WTC11 (cell line): Measurements from ENCODE around the gene MYH11. TPM values are rescaled to one million over a fixed set of nuclear protein-coding genes. Genes with fewer than 3 reads are reported as not detected.

Experiments used
- ATAC-seq: fragments of 200-7000 bp; cut with Tn5 transposase; 2 replicates; pipeline ENCODE4 v1.10.0; 2021; ENCODE audit warnings: mild to moderate bottlenecking, moderate library complexity
- CTCF ChIA-PET: fragments of 300-600 bp; sonication (Branson Sonifier 250); formaldehyde crosslinking; loops from one replicate; lab custom pipeline; 2021; ENCODE audit warnings: antibody characterized with exemption; lab: Charles Lee
- POLR2A ChIA-PET: fragments of 350-600 bp; sonication (Branson Sonifier 250); formaldehyde crosslinking; loops from one replicate; lab custom pipeline; 2021; ENCODE audit warnings: antibody characterized with exemption; lab: Charles Lee
- DNase-seq: peaks from one replicate; pipeline ENCODE4 v3.0.0; 2021; ENCODE audit warnings: low spot score
- H3K27ac Mint-ChIP-seq: 2 replicates; pipeline ENCODE4 v1.8.0; 2021; ENCODE audit warnings: mixed read lengths
- H3K27me3 Mint-ChIP-seq: 2 replicates; pipeline ENCODE4 v1.8.0; 2021; ENCODE audit warnings: low read depth, mild to moderate bottlenecking, moderate library complexity, mixed read lengths
- H3K36me3 Mint-ChIP-seq: 2 replicates; pipeline ENCODE4 v1.8.0; 2021; ENCODE audit warnings: mixed read lengths
- H3K4me1 Mint-ChIP-seq: 2 replicates; pipeline ENCODE4 v1.8.0; 2022; ENCODE audit warnings: mixed read lengths
- H3K4me3 Mint-ChIP-seq: 2 replicates; pipeline ENCODE4 v1.8.0; 2021; ENCODE audit warnings: mild to moderate bottlenecking, moderate library complexity, mixed read lengths
- H3K9me3 Mint-ChIP-seq: 2 replicates; pipeline ENCODE4 v1.8.0; 2021; ENCODE audit warnings: mixed read lengths
- CBFB ChIP-seq: sonication (generic); formaldehyde crosslinking; IDR thresholded peaks from 2 replicates; pipeline ENCODE4 v1.8.1; 2022; ENCODE audit warnings: mild to moderate bottlenecking, low read depth, missing genetic modification reagents
- EMX1 ChIP-seq: fragments of 250-450 bp; sonication (Bioruptor Pico); IDR thresholded peaks from 2 replicates; pipeline ENCODE4 v1.8.0; 2021; ENCODE audit warnings: mild to moderate bottlenecking
- ERG ChIP-seq: fragments of 250-450 bp; sonication (Bioruptor Pico); IDR thresholded peaks from 2 replicates; pipeline ENCODE4 v1.8.0; 2021; ENCODE audit warnings: mild to moderate bottlenecking
- ESRRA ChIP-seq: sonication (generic); formaldehyde crosslinking; IDR thresholded peaks from 2 replicates; pipeline ENCODE4 v1.8.1; 2022; ENCODE audit warnings: mild to moderate bottlenecking, missing genetic modification reagents, borderline replicate concordance
- FOXK1 ChIP-seq: sonication (generic); formaldehyde crosslinking; IDR thresholded peaks from 2 replicates; pipeline ENCODE4 v1.8.0; 2022; ENCODE audit warnings: mild to moderate bottlenecking, moderate library complexity, missing genetic modification reagents
- HMGXB4 ChIP-seq: sonication (generic); formaldehyde crosslinking; IDR thresholded peaks from 2 replicates; pipeline ENCODE4 v1.8.1; 2023; ENCODE audit warnings: mild to moderate bottlenecking, moderate library complexity, missing genetic modification reagents
- JAZF1 ChIP-seq: fragments of 250-450 bp; sonication (Bioruptor Pico); IDR thresholded peaks from 2 replicates; pipeline ENCODE4 v1.9.0; 2021; ENCODE audit warnings: moderate library complexity, mild to moderate bottlenecking, inconsistent platforms
- JUN ChIP-seq: sonication (generic); formaldehyde crosslinking; IDR thresholded peaks from 2 replicates; pipeline ENCODE4 v1.8.0; 2023; ENCODE audit warnings: mild to moderate bottlenecking, missing genetic modification reagents
- KAT7 ChIP-seq: sonication (generic); formaldehyde crosslinking; IDR thresholded peaks from 2 replicates; pipeline ENCODE4 v1.8.1; 2023; ENCODE audit warnings: missing genetic modification reagents, mild to moderate bottlenecking, borderline replicate concordance
- MYBL2 ChIP-seq: sonication (generic); formaldehyde crosslinking; IDR thresholded peaks from 2 replicates; pipeline ENCODE4 v1.8.1; 2023; ENCODE audit warnings: mild to moderate bottlenecking, moderate library complexity, missing genetic modification reagents
- NFE2L1 ChIP-seq: sonication (generic); formaldehyde crosslinking; IDR thresholded peaks from 2 replicates; pipeline ENCODE4 v1.8.1; 2023; ENCODE audit warnings: missing genetic modification reagents
- NFYB ChIP-seq: sonication (generic); formaldehyde crosslinking; conservative IDR thresholded peaks from 2 replicates; pipeline ENCODE4 v1.8.0; 2022; ENCODE audit warnings: low read depth, missing genetic modification reagents
- PRDM15 ChIP-seq: sonication (generic); formaldehyde crosslinking; IDR thresholded peaks from 2 replicates; pipeline ENCODE4 v1.8.0; 2022; ENCODE audit warnings: missing genetic modification reagents
- PREB ChIP-seq: sonication (generic); formaldehyde crosslinking; IDR thresholded peaks from 2 replicates; pipeline ENCODE4 v1.8.1; 2022; ENCODE audit warnings: mild to moderate bottlenecking, missing genetic modification reagents, moderate library complexity, borderline replicate concordance
- TEAD4 ChIP-seq: sonication (generic); formaldehyde crosslinking; IDR thresholded peaks from 2 replicates; pipeline ENCODE4 v1.8.0; 2022; ENCODE audit warnings: mild to moderate bottlenecking, missing genetic modification reagents
- ZBTB43 ChIP-seq: sonication (generic); formaldehyde crosslinking; IDR thresholded peaks from 2 replicates; pipeline ENCODE4 v1.8.1; 2023; ENCODE audit warnings: mild to moderate bottlenecking, missing genetic modification reagents
- ZNF425 ChIP-seq: fragments of 250-450 bp; sonication (Bioruptor Pico); conservative IDR thresholded peaks from 2 replicates; pipeline ENCODE4 v1.9.0; 2021; ENCODE audit warnings: mild to moderate bottlenecking
- ZSCAN18 ChIP-seq: fragments of 250-450 bp; sonication (Bioruptor Pico); IDR thresholded peaks from 2 replicates; pipeline ENCODE4 v2.1.2; 2022; ENCODE audit warnings: mild to moderate bottlenecking, moderate library complexity
- total RNA-seq: library from RNA; stranded (reverse); gene quantifications from 3 replicates; pipeline ENCODE4 v1.2.3, GENCODE V29; 2021

Gene MYH11
- total RNA-seq, 1 experiment from 2014 or later = 0.74 TPM

GRCh38 chr16:15837761-15838160, 19.1 kb downstream of the MYH11 start:
- H3K36me3 Mint-ChIP-seq = no peaks in the 10 kb centered on the region
- no peak overlapping the region for H3K4me3 Mint-ChIP-seq
- H3K27me3 Mint-ChIP-seq = no peaks in the 10 kb centered on the region
- TF ChIP-seq NFE2L1 (CRISPR knock-in tag) = no peak
- TF ChIP-seq JAZF1 (CRISPR knock-in tag) = no peak
- TF ChIP-seq ZSCAN18 (CRISPR knock-in tag) = no peak
- no peak for TF ChIP-seq KAT7 (CRISPR knock-in tag)
- TF ChIP-seq CBFB = no peak
- TF ChIP-seq NFYB (CRISPR knock-in tag) = no peak
- no peak for TF ChIP-seq TEAD4
- TF ChIP-seq ERG = no peak
- no peak for TF ChIP-seq ESRRA (CRISPR knock-in tag)
- no peak for TF ChIP-seq FOXK1 (CRISPR knock-in tag)
- no peak for TF ChIP-seq HMGXB4 (CRISPR knock-in tag)
- TF ChIP-seq EMX1 = no peak
- TF ChIP-seq ZBTB43 (CRISPR knock-in tag) = no peak
- TF ChIP-seq PRDM15 = no peak
- TF ChIP-seq MYBL2 (CRISPR knock-in tag) = no peak
- TF ChIP-seq, all 79 proteins: peak for 0
- Mint-ChIP-seq H3K9me3 (no peaks in the 10 kb centered on the region), H3K27ac (peak overlapping the region; percentile 36; the same call in 1 of the 2 replicates), H3K4me1 (no peaks in the 10 kb centered on the region)
- ChIA-PET POLR2A (no interaction called here), CTCF (no interaction called here)
- no peak for ATAC-seq
- no peak for DNase-seq

- H3K36me3 Mint-ChIP-seq = no peaks in the 10 kb centered on the region
- no peaks in the 10 kb centered on the region for H3K4me1 Mint-ChIP-seq
- H3K27ac Mint-ChIP-seq = no peak overlapping the region
- no peak overlapping the region for H3K4me3 Mint-ChIP-seq
- H3K27me3 Mint-ChIP-seq = no peaks in the 10 kb centered on the region
- H3K9me3 Mint-ChIP-seq = no peaks in the 10 kb centered on the region
- DNase-seq (no peak), ATAC-seq (no peak)
- POLR2A ChIA-PET = no interaction called here
- CTCF ChIA-PET = interaction anchor here (0.7 kb wide), 1 partner anchor 242 kb away, joined by 3 read pairs; no protein-coding TSS in a partner anchor
- no peak for TF ChIP-seq JUN (CRISPR knock-in tag)
- TF ChIP-seq HMGXB4 (CRISPR knock-in tag) = no peak
- TF ChIP-seq ZNF425 (CRISPR knock-in tag) = no peak
- TF ChIP-seq PREB (CRISPR knock-in tag) = no peak
- TF ChIP-seq ZBTB43 (CRISPR knock-in tag) = no peak
- no peak for TF ChIP-seq FOXK1 (CRISPR knock-in tag)
Observed at GRCh38 chr16:15836965-15837611, 19.7 kb downstream of the MYH11 start.
